ENCODE results near the gene RWDD3.

GRCh38 chr1:95195046-95195445 is 39.0 kb upstream of the RWDD3 start:
- TF ChIP-seq CTCF (conservative IDR thresholded peaks at IDR 0.05 in 1 of 2, IDR thresholded peaks at IDR 0.05 in 1 of 2; ENCODE audit: low read depth in 1 of 2, low read length in 2 of 2) (no peak), EZH2 (IDR thresholded peaks at IDR 0.05; ENCODE audit: low read length, missing control alignments) (no peak)
